Panc1 (cell line): ENCODE measurements around the gene REX1BD. TPM values are rescaled to one million over a fixed set of nuclear protein-coding genes. Genes with fewer than 3 reads are reported as not detected.
A peak's percentile ranks its signal among the peaks of the same experiment; 100 is the strongest.

Experiments
- ATAC-seq: fragments of 200-7000 bp; cut with Tn5 transposase; 2 replicates; pipeline ENCODE4 v1.9.1; 2020; ENCODE audit warnings: mild to moderate bottlenecking, moderate library complexity
- BruUV-seq: library from RNA; stranded (reverse); fragments of 400-500 nt; replicated peaks from 2 replicates; lab custom pipeline; 2021; lab: Mats Ljungman, UMichigan
- CTCF ChIA-PET: fragments of 300-600 bp; sonication (Branson Sonifier 250); formaldehyde crosslinking; loops from one replicate; lab custom pipeline; 2022; ENCODE audit warnings: antibody characterized with exemption; lab: Charles Lee
- POLR2A ChIA-PET: fragments of 300-600 bp; sonication (Branson Sonifier 250); formaldehyde crosslinking; loops from one replicate; lab custom pipeline; 2022; ENCODE audit warnings: antibody characterized with exemption; lab: Charles Lee
- DNase-seq: peaks from one replicate; pipeline ENCODE4 v3.0.0-alpha.2; 2010; ENCODE audit warnings: low read depth, low spot score
- H3K27ac ChIP-seq: 2 replicates; pipeline ENCODE4 v1.5.1; 2011; ENCODE audit warnings: mild to moderate bottlenecking, low read length, inconsistent platforms
- H3K27me3 ChIP-seq: fragments of 200-500 bp; sonication (Bioruptor generic); 2 replicates; pipeline ENCODE4 v1.6.0; 2014; ENCODE audit warnings: low read length, inconsistent platforms; ENCODE audit not compliant: control insufficient read depth, insufficient read depth
- H3K36me3 ChIP-seq: fragments of 200-500 bp; sonication (Bioruptor generic); 2 replicates; pipeline ENCODE4 v1.5.1; 2014; ENCODE audit warnings: inconsistent platforms, mild to moderate bottlenecking, low read length, moderate library complexity; ENCODE audit not compliant: control insufficient read depth, insufficient read depth
- H3K4me1 ChIP-seq: 2 replicates; pipeline ENCODE4 v1.5.1; 2011; ENCODE audit warnings: inconsistent platforms, mild to moderate bottlenecking, low read length, moderate library complexity; ENCODE audit not compliant: control insufficient read depth, insufficient read depth
- H3K4me3 ChIP-seq, 2 experiments: 2 replicates each; pipeline ENCODE4 v1.5.1; 2011 to 2012; ENCODE audit warnings: low read depth in 2 of 2, low read length in 2 of 2, mild to moderate bottlenecking in 2 of 2, inconsistent platforms in 1 of 2, moderate library complexity in 1 of 2
- H3K9me3 ChIP-seq: fragments of 200-500 bp; sonication (Bioruptor generic); 2 replicates; pipeline ENCODE4 v1.5.1; 2014; ENCODE audit warnings: low read depth, mild to moderate bottlenecking, inconsistent platforms, low read length, moderate library complexity; ENCODE audit not compliant: control insufficient read depth, insufficient read depth
- CTCF ChIP-seq: fragments of 450-650 bp; IDR thresholded peaks from 2 replicates; pipeline ENCODE4 v1.5.1; 2017; ENCODE audit warnings: mild to moderate bottlenecking
- POLR2AphosphoS5 ChIP-seq: IDR thresholded peaks from 2 replicates; pipeline ENCODE4 v1.6.1; 2012; ENCODE audit warnings: mild to moderate bottlenecking, low read depth, low read length, moderate library complexity
- REST ChIP-seq, 2 experiments: IDR thresholded peaks; 2 replicates each; pipeline ENCODE4 v1.6.1; 2011 to 2012; ENCODE audit warnings: low read depth in 2 of 2, control low read depth in 1 of 2, low read length in 1 of 2, mild to moderate bottlenecking in 1 of 2, moderate library complexity in 1 of 2; ENCODE audit not compliant: insufficient read depth in 1 of 2
- SIN3A ChIP-seq: IDR thresholded peaks from 2 replicates; pipeline ENCODE4 v1.6.1; 2012; ENCODE audit warnings: low read depth, mild to moderate bottlenecking, low read length, moderate library complexity, borderline replicate concordance; ENCODE audit not compliant: insufficient read depth
- TCF7L2 ChIP-seq: IDR thresholded peaks from 2 replicates; pipeline ENCODE4 v1.6.1; 2011; ENCODE audit warnings: mild to moderate bottlenecking, low read depth, low read length, inconsistent platforms
- in situ Hi-C: cut with HindIII; loops from 2 replicates; pipeline ENCODE4 v1.10.0; 2016; ENCODE audit warnings: low sequenced_read_pairs, low pct_unique_long_range_greater_than_20kb
- intact Hi-C: fragments of 100-400 bp; cut with micrococcal nuclease; formaldehyde crosslinking; loops from one replicate; pipeline ENCODE4 v1.10.0; 2022; ENCODE audit not compliant: unreplicated experiment
- total RNA-seq: library from RNA; stranded (reverse); gene quantifications from one replicate; pipeline ENCODE4 v1.2.1, GENCODE V29; 2021; ENCODE audit not compliant: unreplicated experiment

Gene REX1BD
- total RNA-seq, 1 experiment from 2014 or later: 32.0 TPM

GRCh38 chr19:18596752-18597157 is 8.2 kb downstream of the REX1BD start:
- H3K4me3 ChIP-seq: no peak overlapping the region
- no peaks in the 10 kb centered on the region for H3K36me3 ChIP-seq
- no peaks in the 10 kb centered on the region for H3K9me3 ChIP-seq
- H3K27ac ChIP-seq: no peak overlapping the region
- intact Hi-C loops (loop anchor here (10.0 kb wide), 1 partner anchor 78 kb away; no protein-coding TSS in a partner anchor), in situ Hi-C loops (no loop called here)
- ATAC-seq: peak; percentile 62; the same call in 1 of the 2 replicates
- no peaks in the 10 kb centered on the region for H3K4me1 ChIP-seq
- DNase-seq: no peak
- POLR2A ChIA-PET: no interaction called here
- H3K27me3 ChIP-seq: no peaks in the 10 kb centered on the region
- no peak for TF ChIP-seq REST (IDR thresholded peaks at IDR 0.05; ENCODE audit: insufficient read depth in 1 of 2, low read depth in 2 of 2, low read length in 1 of 2)
- CTCF ChIA-PET: interaction anchor here (0.6 kb wide), 1 partner anchor 182 kb away, joined by 4 read pairs; no protein-coding TSS in a partner anchor
- no TSS peak for BruUV-seq

GRCh38 chr19:18597809-18598660 is 9.4 kb downstream of the REX1BD start:
- Histone ChIP-seq H3K4me1 (no peaks in the 10 kb centered on the region), H3K36me3 (no peaks in the 10 kb centered on the region), H3K9me3 (no peaks in the 10 kb centered on the region), H3K4me3 (no peak overlapping the region), H3K27me3 (no peaks in the 10 kb centered on the region), H3K27ac (no peak overlapping the region)
- BruUV-seq: no TSS peak
- TF ChIP-seq REST (IDR thresholded peaks at IDR 0.05; ENCODE audit: insufficient read depth in 1 of 2, low read depth in 2 of 2, low read length in 1 of 2) (no peak), CTCF (no peak), TCF7L2 (no peak), POLR2AphosphoS5 (no peak), SIN3A (no peak)
- no peak for ATAC-seq
- DNase-seq: no peak
- POLR2A ChIA-PET: no interaction called here
- in situ Hi-C loops (no loop called here), intact Hi-C loops (loop anchor here (10.0 kb wide), 1 partner anchor 77 kb away; no protein-coding TSS in a partner anchor)
- CTCF ChIA-PET: no interaction called here
